ENCODE data around the gene PDPK1.
"Not testable (repeated sequence)": the region's sequence is repeated elsewhere in the genome, so short reads cannot be mapped to it uniquely, and the experiment has no call there.

PDPK1 gene

GRCh38 chr16:2540912-2541311 is 3.1 kb downstream of the PDPK1 start:
- not testable (repeated sequence) for DNase-seq (ENCODE audit: low read depth)

GRCh38 chr16:2541409-2541808 is 3.6 kb downstream of the PDPK1 start:
- not testable (repeated sequence) for DNase-seq (ENCODE audit: low read depth)

- DNase-seq (ENCODE audit: low read depth) = not testable (repeated sequence)
Observed at GRCh38 chr16:2543771-2544170, 6.0 kb downstream of the PDPK1 start.

GRCh38 chr16:2550283-2550878 is 12.6 kb downstream of the PDPK1 start:
- not testable (repeated sequence) for DNase-seq (ENCODE audit: low read depth)

- DNase-seq (ENCODE audit: low read depth) = not testable (repeated sequence)
Observed at GRCh38 chr16:2551420-2551889, 13.6 kb downstream of the PDPK1 start.

- not testable (repeated sequence) for DNase-seq (ENCODE audit: low read depth)
Observed at GRCh38 chr16:2554709-2555425, 17.0 kb downstream of the PDPK1 start.

- DNase-seq (ENCODE audit: low read depth) = not testable (repeated sequence)
Observed at GRCh38 chr16:2557150-2557549, 19.3 kb downstream of the PDPK1 start.

GRCh38 chr16:2560131-2560797 is 22.4 kb downstream of the PDPK1 start:
- DNase-seq (ENCODE audit: low read depth) = not testable (repeated sequence)

- not testable (repeated sequence) for DNase-seq (ENCODE audit: low read depth)
Observed at GRCh38 chr16:2560798-2561133, 22.9 kb downstream of the PDPK1 start.

- not testable (repeated sequence) for DNase-seq (ENCODE audit: low read depth)
Observed at GRCh38 chr16:2567506-2567905, 29.7 kb downstream of the PDPK1 start.

GRCh38 chr16:2568573-2568972 is 30.8 kb downstream of the PDPK1 start:
- not testable (repeated sequence) for DNase-seq (ENCODE audit: low read depth)

GRCh38 chr16:2572704-2573103 is 34.9 kb downstream of the PDPK1 start:
- DNase-seq (ENCODE audit: low read depth) = not testable (repeated sequence)

- not testable (repeated sequence) for DNase-seq (ENCODE audit: low read depth)
Observed at GRCh38 chr16:2575839-2576238, 38.0 kb downstream of the PDPK1 start.

- not testable (repeated sequence) for DNase-seq (ENCODE audit: low read depth)
Observed at GRCh38 chr16:2577044-2577443, 39.2 kb downstream of the PDPK1 start.

GRCh38 chr16:2578905-2579304 is 41.1 kb downstream of the PDPK1 start:
- not testable (repeated sequence) for DNase-seq (ENCODE audit: low read depth)

- not testable (repeated sequence) for DNase-seq (ENCODE audit: low read depth)
Observed at GRCh38 chr16:2580143-2580542, 42.3 kb downstream of the PDPK1 start.

- DNase-seq (ENCODE audit: low read depth) = not testable (repeated sequence)
Observed at GRCh38 chr16:2580818-2581217, 43.0 kb downstream of the PDPK1 start.

- no peak for DNase-seq (ENCODE audit: low read depth)
Observed at GRCh38 chr16:2584729-2585650, 47.2 kb downstream of the PDPK1 start.

GRCh38 chr16:2585651-2586081 is 47.8 kb downstream of the PDPK1 start:
- no peak for DNase-seq (ENCODE audit: low read depth)

GRCh38 chr16:2586241-2586640 is 48.4 kb downstream of the PDPK1 start:
- DNase-seq (ENCODE audit: low read depth) = no peak

GRCh38 chr16:2586901-2587480 is 49.2 kb downstream of the PDPK1 start:
- no peak for DNase-seq (ENCODE audit: low read depth)
